SK-N-SH treated with all-trans-retinoic acid at 6 μM for 48 hours (cell line): ENCODE results near the gene CUEDC1.

ENCODE experiments used
- TCF4 ChIP-seq: fragments of 250-450 bp; sonication (Bioruptor Pico); IDR thresholded peaks from 2 replicates; pipeline ENCODE4 v1.8.0; 2021; ENCODE audit warnings: mild to moderate bottlenecking, moderate library complexity, borderline replicate concordance
- ZC3H10 ChIP-seq: fragments of 250-450 bp; sonication (Bioruptor Pico); IDR thresholded peaks from 2 replicates; pipeline ENCODE4 v1.5.1; 2021; ENCODE audit warnings: mild to moderate bottlenecking, moderate library complexity
- ZFP30 ChIP-seq: fragments of 450-650 bp; formaldehyde crosslinking; IDR thresholded peaks from 2 replicates; pipeline ENCODE4 v1.5.0; 2022; ENCODE audit warnings: mild to moderate bottlenecking, moderate library complexity
- TF ChIP-seq, protein P1 (sequence below): fragments of 250-450 bp; sonication (Bioruptor Pico); IDR thresholded peaks from 2 replicates; pipeline ENCODE4 v1.5.1; 2021; ENCODE audit warnings: mild to moderate bottlenecking, moderate library complexity

DNA sequence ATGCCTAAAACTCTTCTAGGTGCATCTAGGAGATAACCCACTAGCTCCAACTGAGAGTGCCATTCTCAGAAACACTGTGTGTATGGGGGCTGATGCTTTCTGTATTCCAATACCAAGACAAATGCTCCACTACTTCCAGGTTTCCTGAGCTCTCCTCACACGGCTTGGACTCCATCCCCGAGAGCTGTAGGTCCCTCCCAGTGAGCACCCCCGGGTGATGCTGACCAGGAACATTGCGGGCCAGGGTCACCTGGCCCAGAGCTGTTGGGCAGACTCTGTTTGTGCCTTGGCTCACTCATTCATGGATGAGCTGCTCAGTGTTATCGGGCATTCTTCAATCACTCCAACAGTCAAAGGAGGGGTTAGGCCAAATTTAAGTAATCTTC, 7.0 kb downstream of the CUEDC1 start:
- TF ChIP-seq TCF4 (CRISPR knock-in tag), result no peak
- no peak for TF ChIP-seq ZFP30 (CRISPR knock-in tag)
- TF ChIP-seq, protein P1, sequence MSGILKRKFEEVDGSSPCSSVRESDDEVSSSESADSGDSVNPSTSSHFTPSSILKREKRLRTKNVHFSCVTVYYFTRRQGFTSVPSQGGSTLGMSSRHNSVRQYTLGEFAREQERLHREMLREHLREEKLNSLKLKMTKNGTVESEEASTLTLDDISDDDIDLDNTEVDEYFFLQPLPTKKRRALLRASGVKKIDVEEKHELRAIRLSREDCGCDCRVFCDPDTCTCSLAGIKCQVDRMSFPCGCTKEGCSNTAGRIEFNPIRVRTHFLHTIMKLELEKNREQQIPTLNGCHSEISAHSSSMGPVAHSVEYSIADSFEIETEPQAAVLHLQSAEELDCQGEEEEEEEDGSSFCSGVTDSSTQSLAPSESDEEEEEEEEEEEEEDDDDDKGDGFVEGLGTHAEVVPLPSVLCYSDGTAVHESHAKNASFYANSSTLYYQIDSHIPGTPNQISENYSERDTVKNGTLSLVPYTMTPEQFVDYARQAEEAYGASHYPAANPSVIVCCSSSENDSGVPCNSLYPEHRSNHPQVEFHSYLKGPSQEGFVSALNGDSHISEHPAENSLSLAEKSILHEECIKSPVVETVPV, result no peak
- no peak for TF ChIP-seq ZC3H10 (CRISPR knock-in tag)
